Neural cell (in vitro differentiated cells): ENCODE measurements around the gene PRKAR1B.

Experiments
- EP300 ChIP-seq: fragments of 450-650 bp; conservative IDR thresholded peaks from 2 replicates; pipeline ENCODE4 v1.6.1; 2014; ENCODE audit warnings: antibody characterized with exemption, mild to moderate bottlenecking, moderate library complexity; ENCODE audit not compliant: poor library complexity, severe bottlenecking
- EZH2 ChIP-seq: fragments of 200-600, 300-800 bp; shearing (Covaris generic), sonication (generic); IDR thresholded peaks from 2 replicates; pipeline ENCODE4 v1.6.1; 2014; ENCODE audit warnings: antibody characterized with exemption, low read length, borderline replicate concordance, mild to moderate bottlenecking; ENCODE audit not compliant: insufficient read depth, poor library complexity, severe bottlenecking
- POLR2AphosphoS5 ChIP-seq: IDR thresholded peaks from 2 replicates; pipeline ENCODE4 v1.6.1; 2012
- RAD21 ChIP-seq: fragments of 450-650 bp; conservative IDR thresholded peaks from 2 replicates; pipeline ENCODE4 v1.6.1; 2014; ENCODE audit warnings: antibody characterized with exemption, mild to moderate bottlenecking, moderate library complexity
- SMC3 ChIP-seq: fragments of 450-650 bp; conservative IDR thresholded peaks from 2 replicates; pipeline ENCODE4 v1.6.1; 2014; ENCODE audit warnings: antibody characterized with exemption, mild to moderate bottlenecking, moderate library complexity; ENCODE audit not compliant: poor library complexity
- TF ChIP-seq, protein P1 (sequence below): fragments of 450-650 bp; IDR thresholded peaks from 2 replicates; pipeline ENCODE4 v1.5.1; 2014; ENCODE audit warnings: antibody characterized with exemption, mild to moderate bottlenecking, moderate library complexity; ENCODE audit not compliant: poor library complexity, severe bottlenecking

DNA sequence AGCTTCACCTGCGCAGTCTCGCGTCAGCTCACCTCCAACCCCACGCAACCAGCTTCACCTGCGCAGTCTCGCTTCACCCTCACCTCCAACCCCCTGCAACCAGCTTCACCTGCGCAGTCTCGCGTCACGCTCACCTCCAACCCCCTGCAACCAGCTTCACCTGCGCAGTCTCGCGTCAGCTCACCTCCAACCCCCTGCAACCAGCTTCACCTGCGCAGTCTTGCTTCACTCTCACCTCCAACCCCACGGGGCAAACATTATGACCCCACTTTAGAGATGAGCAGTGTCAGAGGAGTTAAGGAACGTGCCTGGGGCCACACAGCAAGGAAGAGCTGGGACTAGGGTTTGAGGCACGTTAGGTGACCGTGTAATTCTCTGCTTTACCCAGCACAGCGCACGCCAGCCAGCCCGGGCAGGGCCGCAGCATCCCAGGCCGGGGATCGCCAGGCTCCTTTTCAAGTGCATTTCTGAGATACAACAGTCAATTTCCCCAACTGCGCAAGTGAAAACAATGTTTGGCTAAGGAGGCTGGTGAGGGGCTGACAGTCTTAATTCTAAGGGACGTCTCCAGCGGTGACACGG lies 184.9 kb downstream of the PRKAR1B start:
- TF ChIP-seq, protein P1, sequence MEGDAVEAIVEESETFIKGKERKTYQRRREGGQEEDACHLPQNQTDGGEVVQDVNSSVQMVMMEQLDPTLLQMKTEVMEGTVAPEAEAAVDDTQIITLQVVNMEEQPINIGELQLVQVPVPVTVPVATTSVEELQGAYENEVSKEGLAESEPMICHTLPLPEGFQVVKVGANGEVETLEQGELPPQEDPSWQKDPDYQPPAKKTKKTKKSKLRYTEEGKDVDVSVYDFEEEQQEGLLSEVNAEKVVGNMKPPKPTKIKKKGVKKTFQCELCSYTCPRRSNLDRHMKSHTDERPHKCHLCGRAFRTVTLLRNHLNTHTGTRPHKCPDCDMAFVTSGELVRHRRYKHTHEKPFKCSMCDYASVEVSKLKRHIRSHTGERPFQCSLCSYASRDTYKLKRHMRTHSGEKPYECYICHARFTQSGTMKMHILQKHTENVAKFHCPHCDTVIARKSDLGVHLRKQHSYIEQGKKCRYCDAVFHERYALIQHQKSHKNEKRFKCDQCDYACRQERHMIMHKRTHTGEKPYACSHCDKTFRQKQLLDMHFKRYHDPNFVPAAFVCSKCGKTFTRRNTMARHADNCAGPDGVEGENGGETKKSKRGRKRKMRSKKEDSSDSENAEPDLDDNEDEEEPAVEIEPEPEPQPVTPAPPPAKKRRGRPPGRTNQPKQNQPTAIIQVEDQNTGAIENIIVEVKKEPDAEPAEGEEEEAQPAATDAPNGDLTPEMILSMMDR: no peak
- TF ChIP-seq EZH2 (no peak), RAD21 (no peak), EP300 (no peak), SMC3 (no peak), POLR2AphosphoS5 (no peak)
